NCI-H1930 (cell line): ENCODE measurements around the gene DAP.

ENCODE experiments used
- DNase-seq, 2 experiments: peaks; one replicate each; lab custom pipeline; 2025; lab: John Stamatoyannopoulos, UW

The DAP gene

DNA sequence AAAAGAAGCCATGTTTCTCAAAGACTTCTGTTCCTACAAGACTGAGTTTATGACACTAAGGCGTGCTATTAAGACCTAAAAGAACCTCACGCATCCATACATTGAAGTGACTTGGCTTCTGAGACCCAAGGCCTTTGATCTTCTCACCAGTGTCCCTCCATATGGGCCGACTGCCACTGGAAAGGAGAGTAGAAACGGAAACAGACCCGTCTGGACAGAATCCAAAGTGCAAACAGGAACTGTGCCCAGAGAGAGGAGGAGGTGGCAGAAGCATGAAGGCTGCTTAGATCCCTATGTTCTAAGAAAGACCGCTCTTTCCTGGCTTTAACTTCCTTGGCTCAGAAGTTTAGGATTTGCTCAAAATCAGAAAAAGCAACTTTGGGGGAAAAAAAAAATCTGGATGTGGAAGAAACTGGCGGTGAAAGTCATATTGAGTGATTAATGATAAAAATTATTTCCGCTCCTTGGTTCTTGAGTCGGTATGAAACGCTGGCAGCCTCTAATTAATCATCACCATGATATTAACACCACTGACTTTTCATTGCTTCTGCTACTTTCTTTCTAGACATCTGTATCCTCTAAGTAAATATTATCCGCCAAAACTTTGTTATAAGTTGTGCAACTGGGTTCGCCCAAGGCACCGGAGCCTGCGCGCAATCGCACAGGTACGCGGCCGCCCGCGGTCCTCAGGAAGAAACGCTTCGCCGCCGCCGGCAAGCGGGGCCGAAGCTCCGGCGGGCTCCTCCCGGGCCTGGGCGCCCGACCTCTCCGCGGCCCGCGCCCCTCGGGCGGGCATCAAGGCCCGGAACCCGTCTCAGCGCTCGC lies 726 bp downstream of the DAP start:
- peak; percentile 31 to 35 for DNase-seq

DNA sequence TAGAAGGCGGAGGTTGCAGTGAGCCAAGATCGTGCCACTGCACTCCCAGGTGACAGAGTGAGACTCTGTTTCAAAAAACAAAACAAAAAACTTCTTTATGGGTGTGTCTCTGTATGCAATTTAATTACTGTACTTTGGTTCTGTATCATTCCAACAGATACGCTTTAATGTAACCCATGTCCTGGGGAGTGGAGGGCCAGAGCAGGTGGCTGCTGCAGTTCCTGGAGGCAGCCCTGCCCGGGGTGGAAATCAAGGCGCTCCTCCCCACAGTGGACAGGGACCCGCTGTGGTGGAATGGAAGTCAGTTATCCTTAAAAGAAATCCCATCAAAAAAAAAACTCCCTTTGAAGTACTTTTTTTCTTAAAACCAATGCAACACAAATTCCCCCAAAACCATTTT lies 1.9 kb downstream of the DAP start:
- no peak for DNase-seq

DNA sequence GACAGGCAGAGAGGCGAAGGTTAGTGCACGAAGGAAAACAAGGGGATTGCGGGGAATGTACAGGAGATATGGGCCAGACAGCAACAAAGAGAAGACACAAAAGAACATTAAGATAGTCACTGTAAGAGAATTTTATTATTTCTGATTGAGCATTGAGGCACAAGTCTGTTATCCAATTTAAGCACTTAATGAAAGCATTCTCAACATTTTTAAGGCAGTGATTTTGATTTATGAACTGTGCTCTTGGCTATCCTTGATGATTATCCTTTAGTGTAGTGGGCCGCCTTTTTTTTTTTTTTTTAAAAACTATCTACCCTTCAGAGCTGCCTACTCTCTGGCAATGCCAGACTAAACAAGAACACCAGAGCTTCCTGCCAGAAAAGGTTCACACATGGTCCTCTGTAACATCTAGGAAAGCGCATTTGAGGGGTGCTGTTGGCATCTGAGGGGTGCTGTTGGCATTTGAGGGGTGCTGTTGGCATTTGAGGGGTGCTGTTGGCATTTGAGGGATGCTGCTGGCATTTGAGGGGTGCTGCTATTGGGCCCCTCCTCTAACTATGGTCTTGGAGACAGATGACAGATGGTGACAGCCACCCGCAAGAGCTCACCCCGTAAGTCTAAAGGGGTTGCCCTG lies 3.0 kb downstream of the DAP start:
- DNase-seq = no peak

DNA sequence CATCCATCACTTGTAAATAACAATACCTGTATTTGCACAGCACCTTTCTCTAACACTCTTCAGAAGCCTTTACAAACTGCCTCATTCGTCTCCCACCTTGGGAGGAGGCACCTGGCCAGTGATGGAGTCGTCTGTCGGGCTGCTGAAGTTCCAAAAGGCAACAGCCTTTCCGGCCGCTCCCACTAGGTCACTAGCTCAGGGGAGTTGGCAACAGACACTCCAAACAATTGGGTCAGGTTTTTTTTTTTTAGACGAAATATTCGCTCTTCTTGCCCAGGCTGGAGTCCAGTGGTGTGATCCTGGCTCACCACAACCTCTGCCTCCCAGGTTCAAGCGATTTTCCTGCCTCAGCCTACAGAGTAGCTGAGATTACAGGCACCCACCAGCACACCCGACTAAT lies 4.0 kb downstream of the DAP start:
- no peak for DNase-seq

DNA sequence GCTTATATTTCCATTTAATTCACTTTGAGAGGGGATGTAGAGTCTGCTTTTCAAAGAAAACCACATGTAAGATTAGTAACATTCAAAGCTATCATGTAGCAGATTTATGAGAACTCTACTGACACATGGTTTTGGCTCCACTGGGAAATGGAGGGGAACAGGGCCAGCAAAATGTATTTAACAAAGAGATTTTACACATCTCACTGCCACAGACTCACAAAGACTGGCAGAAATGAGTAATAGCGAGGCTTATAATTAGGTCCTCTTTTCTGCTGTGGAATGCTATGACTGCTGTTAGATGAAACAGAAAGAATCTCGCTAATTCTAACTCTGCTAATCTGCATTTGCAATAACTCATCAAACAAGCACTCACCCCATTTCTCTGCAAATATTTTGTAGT lies 4.5 kb downstream of the DAP start:
- no peak for DNase-seq

DNA sequence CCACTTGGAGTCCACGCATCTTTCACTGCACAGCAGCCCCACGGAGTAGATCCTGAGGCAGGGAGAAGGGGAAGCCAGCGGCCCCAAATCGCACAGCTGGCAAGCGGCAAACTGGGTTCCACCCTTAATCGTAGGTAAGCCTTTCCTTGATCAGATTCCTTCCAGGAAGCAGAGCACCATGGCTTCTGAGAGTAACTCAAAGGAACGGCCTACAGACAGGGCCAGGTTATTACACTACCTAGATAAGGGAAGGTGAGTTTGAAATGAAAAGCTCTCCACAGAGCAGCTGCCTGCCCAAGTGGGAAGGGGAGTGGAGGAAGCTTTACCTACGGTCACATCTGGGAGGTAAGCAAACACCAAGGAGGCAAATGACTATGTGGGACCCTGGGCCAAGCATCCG lies 7.9 kb downstream of the DAP start:
- no peak for DNase-seq

DNA sequence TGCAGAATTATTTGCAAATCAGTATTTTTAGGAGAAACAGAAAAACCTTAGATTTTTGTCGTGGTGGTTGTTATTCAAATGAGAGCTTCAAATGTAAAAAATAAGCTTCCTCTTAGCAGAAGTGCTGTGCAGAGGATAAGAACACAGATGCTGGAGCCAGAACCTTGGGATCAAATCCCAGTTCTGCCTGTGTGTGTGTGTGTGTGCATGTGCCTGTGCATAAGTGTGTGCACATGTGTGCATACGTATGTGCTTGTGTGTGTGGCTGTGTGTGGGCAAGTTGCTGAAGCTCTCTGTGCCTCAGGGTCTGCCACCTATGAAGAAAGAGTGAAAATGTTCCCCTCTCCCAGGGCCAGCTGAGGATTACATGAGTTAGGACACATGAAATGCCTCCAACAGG lies 8.6 kb downstream of the DAP start:
- no peak for DNase-seq

DNA sequence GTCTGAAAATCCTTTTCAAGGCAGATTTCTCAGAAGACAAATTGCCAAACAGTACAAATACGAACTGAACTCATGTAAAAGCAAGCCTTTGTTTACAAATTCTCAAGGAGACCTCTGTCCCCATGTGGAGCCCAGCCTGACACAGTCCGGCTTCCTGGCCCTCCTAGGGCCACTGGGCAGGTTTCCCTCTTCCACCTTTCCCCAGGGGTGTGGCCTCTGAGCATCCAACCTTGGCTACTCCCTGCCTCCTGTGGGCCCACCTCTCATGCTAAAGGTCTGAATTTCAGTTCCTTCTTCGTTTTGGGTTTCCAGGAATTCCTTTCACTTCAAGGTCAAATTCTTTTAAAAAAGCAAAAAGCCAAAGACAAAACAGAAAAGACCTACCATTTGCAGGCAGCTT lies 10.1 kb downstream of the DAP start:
- DNase-seq = no peak

DNA sequence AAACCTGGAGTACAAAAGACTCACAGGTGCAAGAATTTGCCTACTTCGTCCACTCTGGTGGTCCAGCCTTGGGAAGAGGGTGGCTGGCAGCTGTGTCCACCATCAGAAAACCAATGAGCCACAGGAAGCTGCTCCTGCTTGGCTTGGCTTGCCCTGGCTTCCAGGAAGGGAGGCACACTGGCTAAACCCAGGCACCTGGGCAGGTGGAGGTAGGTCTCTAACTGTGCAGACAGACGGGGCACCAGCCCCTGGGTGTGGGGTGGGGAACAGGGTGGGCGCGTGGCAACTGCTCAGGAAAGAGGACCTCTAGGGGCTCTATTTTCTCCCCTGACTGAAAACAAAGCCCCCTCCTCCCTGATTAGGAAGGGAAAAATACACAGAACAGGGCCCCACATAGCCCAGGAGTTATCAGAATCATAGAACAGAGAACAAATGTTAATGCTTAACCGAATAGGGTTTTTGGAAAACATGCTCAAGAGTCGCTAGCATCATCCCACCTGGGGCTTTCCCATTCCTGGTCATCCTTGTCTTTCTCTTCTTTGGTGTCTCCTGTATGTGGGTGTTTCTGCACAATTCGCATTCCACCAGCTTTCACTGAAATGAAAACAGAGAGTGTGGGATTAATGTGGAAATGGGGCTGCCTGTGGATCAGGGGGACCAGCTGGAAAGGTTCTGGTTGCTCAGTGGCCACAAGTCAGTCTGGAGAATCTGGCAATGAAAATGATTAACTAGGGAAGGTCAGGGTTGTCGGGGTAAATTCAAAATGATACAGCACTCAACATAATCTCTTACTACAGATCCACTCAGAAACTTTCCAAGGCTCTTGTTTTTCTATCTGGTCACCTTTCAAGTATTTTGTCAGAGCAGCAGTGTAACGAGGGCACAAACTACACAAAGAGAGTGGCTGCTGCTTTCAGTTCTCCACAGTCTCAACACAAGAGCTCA lies 13.1 kb downstream of the DAP start:
- no peak for DNase-seq

DNA sequence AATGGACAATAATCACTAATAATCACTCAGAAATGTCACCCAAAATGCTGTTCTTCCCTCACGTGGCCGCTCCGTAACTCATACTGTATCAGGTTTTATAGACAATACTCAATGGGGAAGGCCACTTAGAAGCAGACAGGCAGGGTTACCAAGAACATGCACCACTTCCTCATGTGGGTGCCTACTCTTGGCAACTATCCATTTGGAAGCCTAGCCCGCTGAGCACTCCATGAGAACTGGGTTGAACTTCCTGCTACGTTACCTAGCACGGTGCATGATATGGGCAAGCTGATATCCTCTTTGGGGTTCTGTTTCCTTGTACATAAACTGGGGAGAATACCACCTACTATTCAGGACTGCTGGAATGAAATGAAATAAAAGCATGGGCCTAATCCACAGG lies 14.3 kb downstream of the DAP start:
- no peak for DNase-seq

DNA sequence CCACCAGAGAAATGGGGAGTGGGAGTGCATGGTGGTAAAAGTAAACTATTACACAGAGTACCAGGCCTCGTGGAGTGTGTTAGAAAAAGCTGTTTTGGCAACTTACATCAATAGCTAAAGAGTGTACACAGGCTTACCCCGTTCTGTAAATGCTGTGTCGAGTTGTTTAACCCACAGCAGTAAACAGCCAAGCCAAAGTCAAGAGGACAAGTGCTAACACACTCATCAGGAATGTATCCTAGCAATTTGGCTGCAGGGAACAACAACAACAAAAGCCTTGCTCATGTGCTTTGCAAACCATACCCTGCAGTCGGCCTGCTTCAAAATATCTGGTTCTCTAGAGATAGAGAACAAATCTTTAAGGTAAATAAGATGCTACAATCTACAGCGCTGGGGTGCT lies 15.9 kb downstream of the DAP start:
- no peak for DNase-seq

DNA sequence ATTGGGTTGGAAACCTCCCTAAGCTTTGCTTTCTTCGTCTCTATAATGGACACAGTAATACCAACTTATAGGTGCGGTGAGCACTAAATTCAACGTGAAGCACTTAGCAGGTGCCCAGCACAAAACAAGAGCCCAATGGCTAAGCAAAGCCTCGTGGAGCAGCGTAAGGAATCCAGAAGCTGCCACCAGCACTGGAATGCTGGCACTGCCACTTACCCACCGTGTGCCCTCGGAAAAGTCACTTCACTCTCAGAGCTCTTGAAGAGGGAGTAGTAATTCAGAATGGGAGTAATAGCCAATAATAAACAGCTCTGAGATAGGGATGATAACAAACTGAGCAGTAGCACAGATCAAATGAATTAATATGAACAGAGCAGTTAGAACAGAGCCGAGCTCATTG lies 16.4 kb downstream of the DAP start:
- no peak for DNase-seq

DNA sequence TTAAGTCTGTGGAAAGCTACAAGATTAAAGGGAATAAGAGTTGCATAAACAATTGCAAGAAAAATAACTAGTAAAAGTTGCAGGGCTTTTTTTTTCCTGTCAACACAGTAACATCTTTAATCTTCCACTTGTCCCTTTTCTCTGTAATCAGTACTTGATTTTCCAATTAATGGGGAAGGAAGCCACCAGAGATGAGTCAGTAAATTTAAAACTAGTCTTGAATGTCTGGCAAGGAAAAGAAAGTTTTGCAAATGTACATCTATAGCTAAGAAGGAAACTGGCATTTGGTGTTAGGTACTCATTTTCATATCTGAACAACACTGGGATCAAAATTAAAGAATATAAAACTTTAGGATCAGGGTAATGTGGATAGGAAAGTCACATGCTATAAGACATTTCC lies 17.1 kb downstream of the DAP start:
- DNase-seq = no peak

DNA sequence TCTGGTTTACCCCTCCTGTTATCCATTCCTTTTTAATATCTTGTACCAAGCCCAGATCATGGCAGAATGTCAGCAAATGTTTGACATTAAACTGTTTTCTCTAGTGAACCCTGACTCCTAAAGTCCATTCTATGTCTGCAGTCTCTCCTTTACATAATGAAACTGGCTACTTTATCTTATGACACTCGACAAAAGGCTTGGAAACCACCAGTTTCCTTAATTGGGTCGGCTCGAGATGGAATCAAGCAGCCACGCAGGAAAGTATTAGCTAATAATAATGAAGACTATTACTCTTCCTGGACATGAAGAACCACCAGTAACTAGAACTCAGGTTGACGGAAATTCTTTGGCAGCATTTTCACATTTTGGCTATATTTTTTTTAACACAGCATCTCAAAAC lies 17.5 kb downstream of the DAP start:
- no peak for DNase-seq

DNA sequence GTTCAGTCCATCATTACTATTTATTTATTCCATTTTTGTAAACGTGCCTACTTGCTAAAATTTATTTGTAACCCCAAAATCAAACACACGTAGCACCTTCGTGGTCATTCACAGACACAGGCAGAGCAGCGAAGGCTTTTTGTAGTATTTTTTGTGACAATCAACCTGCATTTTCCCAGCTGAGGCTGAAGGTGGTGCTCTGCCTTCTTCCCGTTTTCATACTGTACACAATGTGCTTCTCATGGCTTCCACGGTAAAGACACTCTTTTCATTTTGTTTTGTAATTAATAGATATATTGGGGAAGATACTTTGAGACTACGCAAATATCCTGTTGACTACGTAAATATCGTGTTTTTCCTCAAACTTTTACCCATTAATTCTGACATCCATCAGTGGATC lies 19.4 kb downstream of the DAP start:
- DNase-seq = no peak

DNA sequence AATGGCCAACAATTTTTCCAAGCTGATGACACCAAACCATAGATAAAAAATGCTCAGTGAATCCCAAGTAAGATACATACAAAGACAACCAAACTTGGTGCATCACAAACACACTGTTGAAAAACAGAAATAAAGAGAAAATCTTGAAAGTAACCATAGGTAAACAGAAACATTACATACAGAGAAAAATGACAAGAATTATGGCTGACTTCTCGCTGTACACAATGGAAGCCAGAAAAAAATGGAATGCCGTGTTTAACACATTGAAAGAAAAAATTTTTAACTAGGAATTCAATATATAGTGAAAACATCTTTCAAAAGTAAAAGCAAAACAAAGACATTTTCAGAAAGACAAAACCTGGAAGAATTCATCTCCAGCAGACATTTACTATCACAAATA lies 20.6 kb downstream of the DAP start:
- no peak for DNase-seq

DNA sequence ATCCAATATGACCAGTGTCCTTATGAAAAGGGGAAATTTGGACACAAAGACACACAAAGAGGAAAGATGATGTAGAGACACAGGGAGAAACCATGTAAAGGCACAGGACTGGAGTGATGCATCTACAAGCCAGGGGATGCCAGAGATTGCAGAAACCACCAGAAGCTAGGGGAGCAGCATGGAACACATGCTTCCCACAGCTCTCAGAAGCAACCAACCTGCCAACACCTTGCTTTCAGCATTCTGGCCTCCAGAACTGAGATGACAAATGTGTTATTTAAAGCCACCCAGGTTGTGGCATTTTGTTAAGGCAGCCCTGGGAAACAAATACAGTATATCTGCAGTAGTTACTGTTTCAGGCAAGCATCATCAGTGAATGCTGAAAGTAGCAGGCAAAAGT lies 23.2 kb downstream of the DAP start:
- no peak for DNase-seq

DNA sequence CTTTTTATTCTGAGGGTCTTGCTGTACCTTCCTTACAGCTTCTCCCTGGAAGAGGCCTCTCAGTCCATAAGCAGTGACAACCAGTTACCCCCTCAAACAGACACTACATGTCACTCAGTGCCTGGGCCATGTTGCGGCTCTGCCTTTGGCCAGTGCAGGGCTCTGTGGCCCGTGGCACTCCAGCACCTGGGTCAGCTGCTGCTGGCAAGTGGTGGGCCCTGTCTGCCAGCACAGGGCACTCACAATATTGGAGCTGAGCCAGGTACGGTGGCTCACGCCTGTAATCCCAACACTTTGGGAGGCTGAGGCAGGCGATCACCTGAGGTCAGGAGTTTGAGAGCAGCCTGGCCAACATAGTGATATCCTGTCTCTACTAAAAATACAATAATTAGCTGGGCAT lies 24.2 kb downstream of the DAP start:
- no peak for DNase-seq

DNA sequence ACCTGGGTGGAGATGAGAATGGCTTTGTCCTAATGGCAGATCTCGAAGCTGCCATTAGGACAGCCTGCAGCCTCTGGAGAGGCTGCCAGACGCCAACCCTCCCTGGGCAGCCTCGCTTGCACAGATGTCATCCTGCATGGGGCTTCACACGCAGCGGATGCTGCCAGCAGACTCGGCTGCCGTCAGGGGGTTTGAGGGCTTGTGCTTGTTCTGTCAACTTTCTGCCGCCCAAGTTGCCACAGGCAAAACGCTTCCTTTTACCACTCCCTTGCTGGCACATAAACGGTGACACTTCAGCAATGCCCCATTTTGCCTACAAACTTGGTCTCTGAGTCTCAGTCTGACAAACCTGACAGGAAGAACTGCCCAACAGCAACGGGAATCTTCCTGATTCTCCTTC lies 24.7 kb downstream of the DAP start:
- DNase-seq = no peak

DNA sequence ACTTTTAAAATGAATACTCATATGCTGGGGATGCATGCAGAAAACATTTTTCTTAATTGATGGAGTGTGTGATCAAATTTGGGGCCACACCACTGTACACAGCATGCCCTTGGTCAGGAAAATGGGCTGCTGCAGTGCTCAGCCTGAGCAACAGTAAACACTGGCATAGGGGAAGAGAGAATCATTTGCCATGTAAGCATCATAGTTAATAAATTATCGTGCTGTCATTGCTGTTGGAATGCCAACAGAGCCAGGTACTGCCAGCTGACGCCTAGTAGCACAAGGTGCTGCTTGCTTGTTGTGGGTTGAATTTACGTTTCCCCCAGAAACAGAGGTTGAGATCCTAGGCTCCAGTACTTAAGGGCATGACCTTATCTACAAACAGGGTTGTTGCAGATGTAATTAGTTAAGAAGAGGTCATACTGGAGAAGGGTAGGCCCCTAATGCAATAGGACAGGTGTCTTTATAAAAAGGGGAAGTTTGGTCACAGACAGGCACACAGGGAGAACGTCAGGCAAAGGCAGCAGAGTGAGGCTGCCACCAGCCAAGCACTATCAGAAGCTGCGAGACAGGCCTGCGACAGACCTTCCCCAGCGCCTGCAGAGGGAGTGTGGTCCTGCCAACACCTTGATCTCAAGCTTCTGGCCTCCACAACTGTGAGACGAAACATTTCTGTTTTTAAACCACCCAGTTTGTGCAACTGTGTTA lies 25.3 kb downstream of the DAP start:
- DNase-seq = no peak

DNA sequence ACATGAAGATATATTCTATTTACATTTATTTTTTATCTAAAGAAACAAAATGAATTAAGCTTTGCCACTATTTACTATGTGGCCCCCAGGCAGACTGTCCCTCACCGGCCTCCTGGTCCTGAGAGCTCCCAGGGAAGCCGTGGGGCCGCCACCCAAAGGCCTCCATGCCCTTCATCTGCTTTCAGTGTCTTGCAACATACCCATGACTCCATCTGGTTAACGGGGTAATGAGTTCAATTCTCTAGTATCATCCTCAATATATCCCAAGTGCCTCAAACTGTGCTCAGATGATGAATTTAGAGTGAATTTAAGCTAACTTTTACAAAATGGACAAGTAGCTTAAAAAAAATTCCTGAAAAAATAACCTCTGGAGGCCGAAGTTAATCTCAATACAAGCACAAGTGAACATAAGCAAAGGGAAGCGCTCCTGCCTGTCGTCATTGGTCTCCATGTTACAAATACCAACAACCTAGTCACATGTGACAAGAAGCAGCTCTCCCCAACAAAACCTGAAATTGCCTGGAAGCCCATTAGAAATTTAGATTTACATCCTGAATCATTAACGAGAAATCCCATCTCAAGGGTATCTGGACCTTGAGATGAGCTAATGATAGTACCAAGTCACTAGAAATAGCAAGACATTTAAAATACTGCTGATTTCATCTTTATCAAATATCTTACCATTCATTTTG lies 26.1 kb downstream of the DAP start:
- no peak for DNase-seq
